K562 (cell line): ENCODE results near the gene EHBP1L1. TPM values are rescaled to one million over a fixed set of nuclear protein-coding genes. Genes with fewer than 3 reads are reported as not detected.

Source experiments
- CBFA2T3 ChIP-seq: fragments of 450-650 bp; IDR thresholded peaks from 2 replicates; pipeline ENCODE4 v1.6.1; 2017
- CEBPB ChIP-seq: fragments of 450-650 bp; IDR thresholded peaks from 2 replicates; pipeline ENCODE4 v1.6.1; 2016; ENCODE audit warnings: missing genetic modification characterization, missing compliant biosample characterization
- CHD1 ChIP-seq: fragments of 200-600 bp; sonication (generic); IDR thresholded peaks from one replicate; pipeline ENCODE4 v1.6.1; 2012; ENCODE audit warnings: mild to moderate bottlenecking, moderate library complexity, low read length, inconsistent platforms
- DNMT1 ChIP-seq: fragments of 450-650 bp; IDR thresholded peaks from 2 replicates; pipeline ENCODE4 v1.6.1; 2016; ENCODE audit warnings: antibody characterized with exemption, mild to moderate bottlenecking
- E2F3 ChIP-seq: fragments of 250-450 bp; sonication (Bioruptor Pico); IDR thresholded peaks from 2 replicates; pipeline ENCODE4 v1.4.0; 2020; ENCODE audit warnings: mild to moderate bottlenecking
- FIP1L1 ChIP-seq: fragments of 200-400 bp; formaldehyde crosslinking; IDR thresholded peaks from 2 replicates; pipeline ENCODE4 v1.6.1; 2018; ENCODE audit warnings: mild to moderate bottlenecking, low read depth, low read length; ENCODE audit not compliant: poor library complexity, severe bottlenecking
- HEY1 ChIP-seq: fragments of 250-450 bp; sonication (Bioruptor Pico); IDR thresholded peaks from 2 replicates; pipeline ENCODE4 v1.5.0; 2020; ENCODE audit warnings: mild to moderate bottlenecking, moderate library complexity, borderline replicate concordance
- IFI16 ChIP-seq: fragments of 250-450 bp; sonication (Bioruptor Pico); IDR thresholded peaks from 2 replicates; pipeline ENCODE4 v2.1.2; 2022; ENCODE audit warnings: mild to moderate bottlenecking, inconsistent platforms
- LEF1 ChIP-seq: fragments of 450-650 bp; IDR thresholded peaks from 2 replicates; pipeline ENCODE4 v1.6.1; 2016; ENCODE audit warnings: mild to moderate bottlenecking
- MBD2 ChIP-seq: sonication (generic); IDR thresholded peaks from 2 replicates; pipeline ENCODE4 v1.6.1; 2016; ENCODE audit warnings: low read depth, borderline replicate concordance
- NFATC3 ChIP-seq: fragments of 450-650 bp; IDR thresholded peaks from 2 replicates; pipeline ENCODE4 v1.6.1; 2017; ENCODE audit warnings: mild to moderate bottlenecking
- NFIX ChIP-seq: fragments of 250-450 bp; sonication (Bioruptor Pico); IDR thresholded peaks from 2 replicates; pipeline ENCODE4 v1.4.0; 2020; ENCODE audit warnings: low read depth, mild to moderate bottlenecking, moderate library complexity
- RUNX1 ChIP-seq: sonication (generic); IDR thresholded peaks from 2 replicates; pipeline ENCODE4 v1.6.1; 2016; ENCODE audit warnings: antibody characterized with exemption, low read depth
- SMARCC2 ChIP-seq: fragments of 450-650 bp; IDR thresholded peaks from 2 replicates; pipeline ENCODE4 v1.6.1; 2017; ENCODE audit warnings: antibody characterized with exemption, moderate library complexity, mild to moderate bottlenecking, low read depth
- SMARCE1 ChIP-seq: fragments of 450-650 bp; IDR thresholded peaks from 2 replicates; pipeline ENCODE4 v1.7.1; 2016; ENCODE audit warnings: mild to moderate bottlenecking
- STAG1 ChIP-seq: sonication (generic); formaldehyde crosslinking; IDR thresholded peaks from 2 replicates; pipeline ENCODE4 v1.5.0; 2020; ENCODE audit warnings: missing genetic modification reagents, borderline replicate concordance
- THRAP3 ChIP-seq: fragments of 450-650 bp; IDR thresholded peaks from 2 replicates; pipeline ENCODE4 v1.6.1; 2016; ENCODE audit warnings: mild to moderate bottlenecking, inconsistent platforms, borderline replicate concordance
- TSC22D4 ChIP-seq: fragments of 450-650 bp; IDR thresholded peaks from 2 replicates; pipeline ENCODE4 v1.6.1; 2016; ENCODE audit warnings: missing genetic modification characterization, missing biosample characterization, control low read depth
- ZBTB1 ChIP-seq: sonication (generic); formaldehyde crosslinking; IDR thresholded peaks from 2 replicates; pipeline ENCODE4 v1.8.1; 2023; ENCODE audit warnings: missing genetic modification reagents, low read depth, mild to moderate bottlenecking, borderline replicate concordance
- ZNF668 ChIP-seq: fragments of 250-450 bp; sonication (Bioruptor Pico); IDR thresholded peaks from 2 replicates; pipeline ENCODE4 v1.8.0; 2022; ENCODE audit warnings: mild to moderate bottlenecking, inconsistent platforms
- ZNF696 ChIP-seq: fragments of 250-450 bp; sonication (Bioruptor Pico); conservative IDR thresholded peaks from 2 replicates; pipeline ENCODE4 v1.4.0; 2020; ENCODE audit warnings: mild to moderate bottlenecking, moderate library complexity
- ZNF707 ChIP-seq: fragments of 250-450 bp; sonication (Bioruptor Pico); conservative IDR thresholded peaks from 2 replicates; pipeline ENCODE4 v1.8.0; 2022; ENCODE audit warnings: inconsistent platforms, mild to moderate bottlenecking, moderate library complexity
- ZNF75A ChIP-seq: fragments of 450-650 bp; formaldehyde crosslinking; IDR thresholded peaks from 2 replicates; pipeline ENCODE4 v1.4.0; 2020; ENCODE audit warnings: mild to moderate bottlenecking
- ZNF76 ChIP-seq: fragments of 250-450 bp; sonication (Bioruptor Pico); IDR thresholded peaks from 2 replicates; pipeline ENCODE4 v1.4.0; 2020; ENCODE audit warnings: mild to moderate bottlenecking, moderate library complexity, borderline replicate concordance
- ZZZ3 ChIP-seq: fragments of 450-650 bp; IDR thresholded peaks from 2 replicates; pipeline ENCODE4 v1.6.1; 2016; ENCODE audit warnings: antibody characterized with exemption, mild to moderate bottlenecking, moderate library complexity
- polyA plus RNA-seq, 8 experiments: library from polyadenylated mRNA; depleted of rRNA in 4 of 8; stranded (reverse) in 5 of 8; unstranded in 3 of 8; fragments of >200 nt; fragmentation: Nextera tagmentation in 2 of 8; fragmentation: Illumina TruSeq in 1 of 8; extraction: Ambion mirVana in 2 of 8; extraction: Trizol in 1 of 8; gene quantifications; 2 replicates each; pipeline versions ENCODE4 v1.2.1 to v1.2.3, GENCODE V29; 2011 to 2014; ENCODE audit warnings: inconsistent platforms in 1 of 8, missing spikeins in 1 of 8
- total RNA-seq, 7 experiments: library from RNA; depleted of rRNA in 6 of 7; stranded (reverse); fragments of >200 nt in 6 of 7; fragmentation: Illumina TruSeq in 2 of 7; extraction: Trizol in 2 of 7; gene quantifications; 2 replicates each; pipeline versions ENCODE4 v1.2.1 to v1.2.3, GENCODE V29; 2011 to 2021; ENCODE audit warnings: low replicate concordance in 1 of 7
- TF ChIP-seq, protein P1 (sequence below): fragments of 450-650 bp; formaldehyde crosslinking; conservative IDR thresholded peaks from 2 replicates; pipeline ENCODE4 v1.4.0; 2022; ENCODE audit warnings: mild to moderate bottlenecking, missing genetic modification characterization
- TF ChIP-seq, protein P2 (sequence below): fragments of 450-650 bp; formaldehyde crosslinking; IDR thresholded peaks from 2 replicates; pipeline ENCODE4 v1.4.0; 2020; ENCODE audit warnings: mild to moderate bottlenecking, moderate library complexity

EHBP1L1 gene
- total and polyA plus RNA-seq, 9 of the 15 experiments (the other 6 are each of a cell fraction or from before 2014, with no cell fraction given) = 0.03 to 87.1 (median 26.3) TPM

DNA sequence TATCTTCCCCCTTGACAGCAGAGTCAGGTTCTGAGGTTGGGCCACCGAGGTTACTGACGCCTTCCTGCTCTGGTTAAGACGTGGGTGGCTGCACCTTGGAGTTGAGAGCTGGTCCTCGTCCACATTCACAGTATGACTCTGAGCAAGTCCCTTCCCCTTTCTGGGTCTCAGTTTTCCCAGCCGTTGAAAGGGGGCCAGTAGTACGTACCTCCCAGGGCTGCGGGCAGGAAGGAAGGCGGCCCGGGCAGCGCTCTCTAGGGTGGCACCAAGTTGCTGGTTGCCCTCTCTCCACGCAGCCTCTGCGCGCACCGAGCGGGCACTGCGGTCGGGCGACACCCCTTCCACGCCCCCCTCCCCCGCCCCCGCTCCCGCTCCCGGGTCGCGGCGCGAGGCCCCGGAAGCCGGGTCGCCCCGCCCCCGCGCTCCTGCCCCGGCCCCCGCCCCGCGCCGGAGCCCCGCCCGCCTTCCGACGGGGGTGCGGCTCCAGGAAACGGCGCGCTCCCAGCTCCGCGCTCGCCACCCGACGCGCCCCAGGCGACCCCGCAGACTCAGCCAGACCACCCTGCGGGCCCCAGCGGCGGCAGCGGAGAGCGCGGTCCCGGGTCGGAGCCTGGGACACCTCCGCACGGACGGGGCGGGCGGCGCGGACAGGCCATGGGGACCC is at the start of gene EHBP1L1 (continued):
- TF ChIP-seq, protein P1, sequence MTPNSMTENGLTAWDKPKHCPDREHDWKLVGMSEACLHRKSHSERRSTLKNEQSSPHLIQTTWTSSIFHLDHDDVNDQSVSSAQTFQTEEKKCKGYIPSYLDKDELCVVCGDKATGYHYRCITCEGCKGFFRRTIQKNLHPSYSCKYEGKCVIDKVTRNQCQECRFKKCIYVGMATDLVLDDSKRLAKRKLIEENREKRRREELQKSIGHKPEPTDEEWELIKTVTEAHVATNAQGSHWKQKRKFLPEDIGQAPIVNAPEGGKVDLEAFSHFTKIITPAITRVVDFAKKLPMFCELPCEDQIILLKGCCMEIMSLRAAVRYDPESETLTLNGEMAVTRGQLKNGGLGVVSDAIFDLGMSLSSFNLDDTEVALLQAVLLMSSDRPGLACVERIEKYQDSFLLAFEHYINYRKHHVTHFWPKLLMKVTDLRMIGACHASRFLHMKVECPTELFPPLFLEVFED (CRISPR knock-in tag) = no peak
- TF ChIP-seq ZBTB1 (CRISPR knock-in tag) (peak; percentile 37; the same call in 1 of the 2 replicates), MBD2 (0 out of 2 replicates have a peak, but pooled peaks have one; percentile 8), DNMT1 (no peak), CHD1 (no peak), ZNF707 (CRISPR knock-in tag) (no peak), CBFA2T3 (no peak), RUNX1 (no peak), THRAP3 (no peak), ZNF76 (CRISPR knock-in tag) (no peak), ZNF696 (CRISPR knock-in tag) (no peak), E2F3 (CRISPR knock-in tag) (no peak), TSC22D4 (no peak), STAG1 (no peak), ZNF75A (CRISPR knock-in tag) (no peak), CEBPB (no peak), NFIX (no peak), ZZZ3 (no peak), FIP1L1 (no peak), SMARCC2 (no peak), LEF1 (no peak), SMARCE1 (0 out of 2 replicates have a peak, but pooled peaks have one; percentile 2), HEY1 (no peak), ZNF668 (CRISPR knock-in tag) (0 out of 2 replicates have a peak, but pooled peaks have one; percentile 39), IFI16 (CRISPR knock-in tag) (no peak), NFATC3 (no peak)
- TF ChIP-seq, protein P2, sequence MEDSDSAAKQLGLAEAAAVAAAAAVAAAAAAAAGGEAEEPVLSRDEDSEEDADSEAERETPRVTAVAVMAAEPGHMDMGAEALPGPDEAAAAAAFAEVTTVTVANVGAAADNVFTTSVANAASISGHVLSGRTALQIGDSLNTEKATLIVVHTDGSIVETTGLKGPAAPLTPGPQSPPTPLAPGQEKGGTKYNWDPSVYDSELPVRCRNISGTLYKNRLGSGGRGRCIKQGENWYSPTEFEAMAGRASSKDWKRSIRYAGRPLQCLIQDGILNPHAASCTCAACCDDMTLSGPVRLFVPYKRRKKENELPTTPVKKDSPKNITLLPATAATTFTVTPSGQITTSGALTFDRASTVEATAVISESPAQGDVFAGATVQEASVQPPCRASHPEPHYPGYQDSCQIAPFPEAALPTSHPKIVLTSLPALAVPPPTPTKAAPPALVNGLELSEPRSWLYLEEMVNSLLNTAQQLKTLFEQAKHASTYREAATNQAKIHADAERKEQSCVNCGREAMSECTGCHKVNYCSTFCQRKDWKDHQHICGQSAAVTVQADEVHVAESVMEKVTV (CRISPR knock-in tag) = no peak
